ENCODE data around the gene RCL1.
"Not testable (repeated sequence)": the region's sequence is repeated elsewhere in the genome, so short reads cannot be mapped to it uniquely, and the experiment has no call there.

GRCh38 chr9:4795108-4795507 is 2.4 kb downstream of the RCL1 start:
- not testable (repeated sequence) for TF ChIP-seq CTCF (IDR thresholded peaks at IDR 0.05); TCF12 (IDR thresholded peaks at IDR 0.05); RCOR1 (IDR thresholded peaks at IDR 0.05; ENCODE audit: low read length)
